GM21526 (cell line): ENCODE results near the gene IGF1R.

Experiments used
- ATAC-seq: cut with Tn5 transposase; IDR thresholded peaks from one replicate; pipeline ENCODE4 v1.9.1; 2021; ENCODE audit warnings: moderate library complexity; ENCODE audit not compliant: unreplicated experiment, low FRiP score

The IGF1R gene

DNA sequence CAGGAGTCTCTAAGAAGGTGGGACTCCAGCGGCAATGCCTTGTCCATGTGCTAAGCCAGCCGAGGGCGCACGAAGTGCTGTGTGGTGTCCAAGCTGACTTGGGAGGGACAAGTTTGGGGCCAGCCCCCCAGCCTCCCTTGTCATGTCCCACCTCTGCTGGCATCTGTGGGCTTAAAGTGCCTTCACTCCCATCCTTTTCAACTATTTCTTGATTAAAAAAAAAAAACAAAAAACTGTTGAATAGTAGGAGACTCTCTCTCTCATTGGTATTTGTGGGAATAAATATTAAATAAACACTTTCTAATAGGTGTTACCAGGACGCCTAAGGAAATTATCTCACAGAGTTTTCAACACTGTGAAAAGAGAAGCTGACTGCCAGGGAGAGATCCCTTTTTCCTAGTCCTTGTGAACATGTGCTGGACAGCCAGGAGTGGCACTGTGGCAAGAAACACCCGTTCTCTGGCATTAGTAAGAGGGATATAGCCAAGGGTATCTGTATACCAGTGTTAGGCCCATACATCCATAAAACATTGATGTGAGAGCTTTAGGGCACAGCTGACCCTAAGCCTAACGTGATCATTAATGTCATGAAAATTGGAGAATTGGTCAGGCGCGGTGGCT, 158.0 kb downstream of the IGF1R start:
- no peak for ATAC-seq

- ATAC-seq = no peak
Measured at GRCh38 chr15:98807262-98807661, 158.9 kb downstream of the IGF1R start.

DNA sequence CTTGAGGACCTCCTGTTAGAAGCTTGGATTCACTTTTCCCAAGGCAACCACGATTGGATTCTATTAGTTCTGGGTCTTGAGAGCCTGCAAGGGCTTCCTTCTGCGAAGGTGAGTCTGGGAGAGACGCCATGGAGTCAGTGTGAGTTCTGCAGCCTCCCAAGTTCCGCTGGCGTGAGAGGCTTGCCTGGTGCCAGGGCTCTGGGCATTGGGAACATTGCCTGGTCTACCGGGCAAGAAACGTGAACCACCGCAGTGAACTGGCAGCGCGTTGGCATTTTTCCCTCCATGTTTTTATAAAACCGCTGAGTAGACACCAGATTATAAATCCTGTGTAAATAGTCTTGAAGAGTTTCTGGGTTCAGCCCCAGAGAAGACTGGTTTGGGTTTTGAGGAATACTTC, 160.9 kb downstream of the IGF1R start:
- ATAC-seq = no peak

- no peak for ATAC-seq
Measured at GRCh38 chr15:98812716-98813446, 164.5 kb downstream of the IGF1R start.

GRCh38 chr15:98813951-98814350, 165.6 kb downstream of the IGF1R start:
- no peak for ATAC-seq

DNA sequence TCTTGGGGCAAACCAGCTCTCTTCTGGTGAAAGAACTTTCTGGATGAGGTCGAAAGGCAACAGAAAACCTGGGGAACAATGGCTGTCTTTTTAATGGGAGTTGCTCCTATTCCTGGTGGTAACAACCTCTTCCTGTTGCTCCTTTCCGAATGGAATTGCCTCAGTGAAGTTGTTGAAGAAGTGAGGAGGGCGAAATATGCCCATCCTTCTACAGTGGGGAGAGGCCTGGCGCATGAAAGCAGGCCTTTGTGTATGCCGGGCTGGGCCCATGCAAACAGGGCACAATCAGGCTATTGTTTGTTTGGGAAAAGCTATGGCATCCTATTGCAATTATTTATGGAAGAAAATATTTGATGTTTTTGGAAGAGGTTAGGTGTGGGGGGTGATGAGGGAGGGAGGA, 166.9 kb downstream of the IGF1R start:
- no peak for ATAC-seq

- ATAC-seq = no peak
Measured at GRCh38 chr15:98817745-98818144, 169.4 kb downstream of the IGF1R start.

- ATAC-seq = no peak
Measured at GRCh38 chr15:98823012-98823458, 174.7 kb downstream of the IGF1R start.

GRCh38 chr15:98823616-98824015, 175.3 kb downstream of the IGF1R start:
- ATAC-seq = no peak

DNA sequence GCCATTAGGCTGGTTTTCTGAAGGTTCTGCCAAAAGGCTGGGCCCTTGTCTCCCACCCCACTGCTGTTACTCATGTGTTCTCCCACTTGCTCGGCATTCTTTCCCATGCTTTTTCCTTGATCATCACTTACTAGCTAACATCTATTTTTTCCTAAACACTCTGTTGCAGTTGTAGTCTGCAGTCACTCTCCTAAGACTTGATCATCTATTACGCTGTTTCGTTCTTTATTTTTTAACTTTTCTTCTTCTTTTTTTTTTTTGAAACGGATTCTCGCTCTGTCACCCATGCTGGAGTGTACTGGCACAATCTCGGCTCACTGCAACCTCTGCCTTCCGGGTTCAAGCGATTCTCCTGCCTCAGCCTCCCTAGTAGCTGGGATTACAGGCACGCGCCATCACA, 176.3 kb downstream of the IGF1R start:
- ATAC-seq = no peak

- no peak for ATAC-seq
Measured at GRCh38 chr15:98826658-98827057, 178.3 kb downstream of the IGF1R start.

DNA sequence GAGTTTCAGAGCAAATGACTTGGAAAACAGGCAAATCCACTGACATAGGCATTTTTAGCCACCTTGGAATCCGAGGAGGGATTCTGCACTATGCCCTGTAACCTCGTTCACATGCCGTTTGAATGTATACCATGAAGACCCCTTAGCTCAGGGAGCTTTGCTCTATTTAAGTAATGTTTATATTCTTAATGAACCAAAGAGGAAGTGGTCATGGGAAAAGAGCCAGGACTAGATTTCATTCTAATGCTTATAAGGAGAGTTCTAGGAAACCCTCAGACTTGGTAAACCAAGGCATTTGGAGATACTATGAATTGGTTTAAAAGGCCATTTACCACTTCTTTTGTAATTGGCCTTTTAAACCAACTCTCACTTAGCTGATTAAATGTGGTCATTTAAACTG, 178.9 kb downstream of the IGF1R start:
- ATAC-seq = no peak

DNA sequence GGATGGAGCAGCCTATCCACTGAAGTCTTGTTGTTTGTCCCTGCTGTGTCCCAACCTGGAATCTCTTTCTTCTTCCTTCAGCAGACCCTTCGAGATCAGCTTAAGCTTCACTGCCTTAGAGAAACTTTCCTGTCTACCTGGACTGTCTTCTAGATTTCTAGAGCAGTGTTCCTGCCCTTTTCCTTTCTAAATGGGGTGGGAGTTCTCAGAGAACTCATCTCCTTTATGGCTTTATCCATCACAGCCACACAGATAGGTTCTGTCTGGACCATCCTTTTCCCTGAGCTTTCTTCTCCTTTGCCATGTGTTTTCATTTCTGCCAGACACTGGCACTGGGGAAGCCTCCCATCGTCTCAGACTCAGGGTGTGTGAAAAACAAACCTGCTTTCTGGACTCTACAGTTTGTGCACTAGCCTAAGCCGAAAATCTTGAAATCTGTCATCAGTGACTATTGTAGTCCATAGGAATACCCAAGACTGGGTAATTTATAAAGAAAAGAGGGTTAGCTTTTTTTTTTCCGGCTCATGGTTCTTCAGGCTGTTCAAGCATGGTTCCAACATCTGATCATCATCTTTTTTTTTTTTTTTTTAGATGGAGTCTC, 181.8 kb downstream of the IGF1R start:
- ATAC-seq = no peak

DNA sequence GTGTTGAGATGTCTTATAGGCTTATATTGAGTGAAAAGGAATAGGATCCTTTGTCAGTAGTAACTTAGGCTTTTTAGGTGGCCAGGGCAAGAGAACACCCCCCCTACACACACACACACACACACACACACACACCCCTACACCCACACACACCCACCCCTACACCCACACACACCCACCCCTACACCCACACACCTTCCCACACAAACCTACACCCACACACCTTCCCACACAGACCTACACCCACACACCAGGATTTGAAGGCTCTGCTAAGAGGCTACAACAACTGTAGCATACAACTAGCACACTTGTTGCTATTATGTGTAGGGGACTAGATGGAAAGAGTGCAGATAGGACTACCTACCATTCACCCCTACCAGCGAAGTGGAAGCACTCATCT, 186.6 kb downstream of the IGF1R start:
- no peak for ATAC-seq

GRCh38 chr15:98835876-98836275, 187.5 kb downstream of the IGF1R start:
- ATAC-seq = no peak

GRCh38 chr15:98838387-98839259, 190.3 kb downstream of the IGF1R start:
- no peak for ATAC-seq

- ATAC-seq = no peak
Measured at GRCh38 chr15:98840053-98840452, 191.7 kb downstream of the IGF1R start.

- ATAC-seq = no peak
Measured at GRCh38 chr15:98841419-98841970, 193.2 kb downstream of the IGF1R start.

- no peak for ATAC-seq
Measured at GRCh38 chr15:98842192-98842972, 194.0 kb downstream of the IGF1R start.

DNA sequence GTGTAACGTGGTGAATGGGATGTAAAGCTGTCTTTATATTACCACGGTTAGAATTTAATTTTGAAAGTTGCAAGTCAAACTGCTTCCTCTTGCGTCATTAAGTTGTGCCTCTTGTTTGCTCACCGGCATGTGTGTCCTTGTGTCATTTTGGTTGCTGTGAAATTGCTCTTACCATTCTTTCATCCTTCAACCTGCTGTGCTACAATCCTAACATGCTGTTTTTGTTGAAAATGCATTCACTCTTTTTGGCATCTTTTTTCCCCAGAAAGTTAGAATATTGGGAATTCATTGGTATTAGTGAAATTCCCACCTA, 194.6 kb downstream of the IGF1R start:
- ATAC-seq = no peak
